ENCODE results near the gene CSAG3. TPM values are rescaled to one million over a fixed set of nuclear protein-coding genes. Genes with fewer than 3 reads are reported as not detected.

CSAG3 gene
- polyA plus RNA-seq, 1 donor, result not detected

Other genes starting within 250 kb of the CSAG3 start
- 1.3 TPM for gene GABRQ, start 121.3 kb upstream of the CSAG3 start, polyA plus RNA-seq (ENCODE audit: insufficient read length)
- gene MAGEA3, start 60.4 kb upstream of the CSAG3 start, polyA plus RNA-seq (ENCODE audit: insufficient read length), result not detected
- not detected for gene CSAG2, start 49.9 kb upstream of the CSAG3 start, polyA plus RNA-seq (ENCODE audit: insufficient read length)
- not detected for gene MAGEA2B, start 44.6 kb upstream of the CSAG3 start, polyA plus RNA-seq (ENCODE audit: insufficient read length)
- gene CSAG1, start 25.5 kb upstream of the CSAG3 start, polyA plus RNA-seq (ENCODE audit: insufficient read length), result not detected
- not detected for gene MAGEA12, start 25.5 kb upstream of the CSAG3 start, polyA plus RNA-seq (ENCODE audit: insufficient read length)
- not detected for gene MAGEA2, start 5.4 kb upstream of the CSAG3 start, polyA plus RNA-seq (ENCODE audit: insufficient read length)
- not detected for gene MAGEA6, start 10.5 kb downstream of the CSAG3 start, polyA plus RNA-seq (ENCODE audit: insufficient read length)
- gene CETN2, start 71.5 kb downstream of the CSAG3 start, polyA plus RNA-seq (ENCODE audit: insufficient read length), result 27.9 TPM
- gene NSDHL, start 71.8 kb downstream of the CSAG3 start, polyA plus RNA-seq (ENCODE audit: insufficient read length), result 12.5 TPM
- gene ZNF185, start 138.8 kb downstream of the CSAG3 start, polyA plus RNA-seq (ENCODE audit: insufficient read length), result 13.1 TPM
- not detected for gene PNMA5, start 234.9 kb downstream of the CSAG3 start, polyA plus RNA-seq (ENCODE audit: insufficient read length)